SK-N-SH (cell line): ENCODE measurements around the gene KIF25. TPM values are rescaled to one million over a fixed set of nuclear protein-coding genes. Genes with fewer than 3 reads are reported as not detected.

Experiments
- CTCF ChIA-PET: fragments of 300-600, 350-600 bp; formaldehyde crosslinking; extraction: SDS; loops from one replicate; lab custom pipeline; 2021; lab: Yijun Ruan, JAX
- POLR2A ChIA-PET: fragments of 350-600 bp; sonication (Branson Sonifier 250); formaldehyde crosslinking; extraction: SDS; loops from one replicate; lab custom pipeline; 2020; ENCODE audit warnings: antibody characterized with exemption, inconsistent platforms; lab: Yijun Ruan, JAX
- DNase-seq: peaks from one replicate; pipeline ENCODE4 v3.0.0; 2012
- H2AFZ ChIP-seq: fragments of 200-600 bp; sonication (generic); 2 replicates; pipeline ENCODE4 v1.8.1; 2016; ENCODE audit warnings: antibody characterized with exemption, mild to moderate bottlenecking, low read depth
- H3F3A ChIP-seq: fragments of 200-600 bp; sonication (generic); replicated peaks from 2 replicates; pipeline ENCODE3; 2016; ENCODE audit warnings: antibody characterized with exemption, mild to moderate bottlenecking; ENCODE audit not compliant: insufficient read depth
- H3K27ac ChIP-seq, 2 experiments: fragments of 200-500 bp in 1 of 2; fragments of 200-600 bp in 1 of 2; sonication (Bioruptor generic) in 1 of 2; sonication (generic), shearing (Covaris generic) in 1 of 2; 2 replicates each; pipeline versions ENCODE4 v1.5.1 to v1.6.1; 2014 to 2016; ENCODE audit warnings: low read depth in 2 of 2, inconsistent platforms in 1 of 2, low read length in 1 of 2, mild to moderate bottlenecking in 1 of 2, mixed read lengths in 1 of 2
- H3K27me3 ChIP-seq: fragments of 200-600 bp; sonication (generic), shearing (Covaris generic); 2 replicates; pipeline ENCODE4 v1.6.1; 2016; ENCODE audit warnings: mixed run types; ENCODE audit not compliant: insufficient read depth
- H3K36me3 ChIP-seq, 2 experiments: fragments of 200-500 bp in 1 of 2; fragments of 200-600 bp in 1 of 2; sonication (Bioruptor generic) in 1 of 2; sonication (generic) in 1 of 2; replicated peaks in 1 of 2; 2 replicates each; pipeline versions ENCODE3 to v1.5.1; 2014 to 2016; ENCODE audit warnings: low read length in 1 of 2, mild to moderate bottlenecking in 1 of 2; ENCODE audit not compliant: insufficient read depth in 2 of 2, control insufficient read depth in 1 of 2
- H3K4me1 ChIP-seq, 2 experiments: fragments of 200-500 bp in 1 of 2; fragments of 200-600 bp in 1 of 2; sonication (Bioruptor generic) in 1 of 2; sonication (generic), shearing (Covaris generic) in 1 of 2; 2 replicates each; pipeline versions ENCODE4 v1.5.1 to v1.6.1; 2014 to 2016; ENCODE audit warnings: low read depth in 1 of 2, low read length in 1 of 2, mixed run types in 1 of 2; ENCODE audit not compliant: insufficient read depth in 2 of 2, control insufficient read depth in 1 of 2
- H3K4me2 ChIP-seq: fragments of 200-600 bp; sonication (generic), shearing (Covaris generic); 2 replicates; pipeline ENCODE4 v1.6.1; 2017; ENCODE audit warnings: mixed run types
- H3K4me3 ChIP-seq, 2 experiments: fragments of 200-500 bp in 1 of 2; fragments of 200-600 bp in 1 of 2; sonication (Bioruptor generic) in 1 of 2; sonication (generic), shearing (Covaris generic) in 1 of 2; 2 replicates each; pipeline versions ENCODE4 v1.5.1 to v1.8.1; 2014 to 2016; ENCODE audit warnings: low read depth in 2 of 2, inconsistent platforms in 1 of 2, low read length in 1 of 2, mild to moderate bottlenecking in 1 of 2, mixed read lengths in 1 of 2, moderate library complexity in 1 of 2
- H3K79me2 ChIP-seq: fragments of 200-600 bp; sonication (generic); 2 replicates; pipeline ENCODE4 v1.8.1; 2017; ENCODE audit warnings: mild to moderate bottlenecking; ENCODE audit not compliant: insufficient read depth
- H3K9ac ChIP-seq: fragments of 200-600 bp; sonication (generic); 2 replicates; pipeline ENCODE4 v1.6.1; 2017; ENCODE audit warnings: mixed run types
- H3K9me2 ChIP-seq: fragments of 200-600 bp; sonication (generic); 2 replicates; pipeline ENCODE4 v1.6.1; 2017; ENCODE audit warnings: mixed run types
- H3K9me3 ChIP-seq: fragments of 200-600 bp; sonication (generic); 2 replicates; pipeline ENCODE4 v1.6.1; 2017; ENCODE audit warnings: mixed run types, mild to moderate bottlenecking, moderate library complexity
- H4K20me1 ChIP-seq: fragments of 200-600 bp; sonication (generic); 2 replicates; pipeline ENCODE4 v1.6.1; 2017; ENCODE audit warnings: mild to moderate bottlenecking, mixed run types; ENCODE audit not compliant: insufficient read depth
- CHD2 ChIP-seq: fragments of 150-350 bp; IDR thresholded peaks from 2 replicates; pipeline ENCODE4 v1.6.1; 2018; ENCODE audit warnings: low read length; ENCODE audit not compliant: partially characterized antibody
- ELF1 ChIP-seq: IDR thresholded peaks from 2 replicates; pipeline ENCODE4 v1.4.0; 2012
- EP300 ChIP-seq, 2 experiments: IDR thresholded peaks; 2 replicates each; pipeline versions ENCODE4 v1.4.0 to v1.6.1; 2012; ENCODE audit warnings: borderline replicate concordance in 1 of 2, low read depth in 1 of 2, low read length in 1 of 2
- EZH2phosphoT487 ChIP-seq: fragments of 200-600 bp; sonication (generic); IDR thresholded peaks from 2 replicates; pipeline ENCODE4 v1.6.1; 2017; ENCODE audit warnings: low read depth, mixed run types, mild to moderate bottlenecking, antibody characterized with exemption, moderate library complexity, borderline replicate concordance
- FOXM1 ChIP-seq: IDR thresholded peaks from 2 replicates; pipeline ENCODE4 v1.4.0; 2012; ENCODE audit warnings: low read depth, mild to moderate bottlenecking
- MAX ChIP-seq: IDR thresholded peaks from 2 replicates; pipeline ENCODE4 v1.4.0; 2012; ENCODE audit warnings: low read depth
- NFIC ChIP-seq: IDR thresholded peaks from 2 replicates; pipeline ENCODE4 v1.4.0; 2012; ENCODE audit warnings: borderline replicate concordance
- PBX3 ChIP-seq: IDR thresholded peaks from 2 replicates; pipeline ENCODE4; 2012
- REST ChIP-seq: IDR thresholded peaks from 2 replicates; pipeline ENCODE4 v1.6.1; 2012; ENCODE audit warnings: mild to moderate bottlenecking, low read depth, low read length, moderate library complexity
- RXRA ChIP-seq: IDR thresholded peaks from 2 replicates; pipeline ENCODE4 v1.4.0; 2012; ENCODE audit warnings: low read depth, mild to moderate bottlenecking, borderline replicate concordance
- SMC3 ChIP-seq: IDR thresholded peaks from 2 replicates; pipeline ENCODE4 v1.6.1; 2012; ENCODE audit warnings: low read depth, low read length, improper control_type of control experiment
- TAF1 ChIP-seq: IDR thresholded peaks from 2 replicates; pipeline ENCODE4 v1.6.1; 2012; ENCODE audit warnings: low read depth, mild to moderate bottlenecking, low read length, moderate library complexity, borderline replicate concordance
- USF2 ChIP-seq: fragments of 150-350 bp; IDR thresholded peaks from 2 replicates; pipeline ENCODE4 v1.6.1; 2017; ENCODE audit warnings: antibody characterized with exemption, low read length, low read depth, borderline replicate concordance
- WGBS: methylation state at CpG from one replicate; pipeline ENCODE4 v1.1.6; 2017; ENCODE audit warnings: low lambda C conversion rate; 5-methylcytosine and 5-hydroxymethylcytosine counted together
- polyA plus RNA-seq, 3 experiments: library from polyadenylated mRNA; depleted of rRNA; stranded (reverse); fragments of >200 nt; gene quantifications; 2 replicates each; pipeline ENCODE4 v1.2.3, GENCODE V29; 2012
- TF ChIP-seq, protein P1 (sequence below): fragments of 150-350 bp; IDR thresholded peaks from 2 replicates; pipeline ENCODE4 v1.6.1; 2016; ENCODE audit warnings: mild to moderate bottlenecking, low read depth, low read length

Gene KIF25
- polyA plus RNA-seq, 1 of the 3 experiments (the other 2 are of a cell fraction) = not detected

DNA sequence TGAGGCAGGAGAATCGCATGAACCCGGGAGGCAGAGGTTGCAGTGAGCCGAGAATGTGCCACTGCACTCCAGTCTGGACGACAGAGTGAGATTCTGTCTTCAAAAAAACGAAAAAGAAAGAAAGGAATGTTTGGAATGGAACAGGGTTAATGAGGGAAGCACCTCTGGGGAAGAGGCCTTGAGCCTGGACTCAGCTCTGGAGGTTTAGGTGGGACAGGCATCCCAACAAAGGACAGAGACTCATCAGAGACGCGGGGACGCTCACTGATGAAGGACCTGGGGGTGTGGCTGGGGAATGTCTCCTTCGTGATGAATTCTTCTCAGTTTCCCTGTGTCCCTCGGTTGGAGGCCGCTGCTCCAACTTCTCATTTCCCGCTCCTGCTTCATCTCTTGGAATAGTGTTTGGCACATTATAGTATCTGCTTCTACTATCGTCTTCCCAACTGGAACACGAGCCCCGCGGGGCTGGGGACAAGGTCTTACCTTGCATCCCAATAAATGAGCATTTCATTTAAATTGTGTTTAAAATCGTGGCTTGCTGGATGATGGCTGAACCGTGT lies 27.6 kb downstream of the KIF25 start (continued):
- TF ChIP-seq, protein P1, sequence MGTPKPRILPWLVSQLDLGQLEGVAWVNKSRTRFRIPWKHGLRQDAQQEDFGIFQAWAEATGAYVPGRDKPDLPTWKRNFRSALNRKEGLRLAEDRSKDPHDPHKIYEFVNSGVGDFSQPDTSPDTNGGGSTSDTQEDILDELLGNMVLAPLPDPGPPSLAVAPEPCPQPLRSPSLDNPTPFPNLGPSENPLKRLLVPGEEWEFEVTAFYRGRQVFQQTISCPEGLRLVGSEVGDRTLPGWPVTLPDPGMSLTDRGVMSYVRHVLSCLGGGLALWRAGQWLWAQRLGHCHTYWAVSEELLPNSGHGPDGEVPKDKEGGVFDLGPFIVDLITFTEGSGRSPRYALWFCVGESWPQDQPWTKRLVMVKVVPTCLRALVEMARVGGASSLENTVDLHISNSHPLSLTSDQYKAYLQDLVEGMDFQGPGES = no peak
- TF ChIP-seq FOXM1 (no peak), MAX (no peak), USF2 (no peak), RXRA (no peak), EZH2phosphoT487 (no peak), SMC3 (no peak), NFIC (no peak)
- TF ChIP-seq, all 33 proteins: peak for 0

DNA sequence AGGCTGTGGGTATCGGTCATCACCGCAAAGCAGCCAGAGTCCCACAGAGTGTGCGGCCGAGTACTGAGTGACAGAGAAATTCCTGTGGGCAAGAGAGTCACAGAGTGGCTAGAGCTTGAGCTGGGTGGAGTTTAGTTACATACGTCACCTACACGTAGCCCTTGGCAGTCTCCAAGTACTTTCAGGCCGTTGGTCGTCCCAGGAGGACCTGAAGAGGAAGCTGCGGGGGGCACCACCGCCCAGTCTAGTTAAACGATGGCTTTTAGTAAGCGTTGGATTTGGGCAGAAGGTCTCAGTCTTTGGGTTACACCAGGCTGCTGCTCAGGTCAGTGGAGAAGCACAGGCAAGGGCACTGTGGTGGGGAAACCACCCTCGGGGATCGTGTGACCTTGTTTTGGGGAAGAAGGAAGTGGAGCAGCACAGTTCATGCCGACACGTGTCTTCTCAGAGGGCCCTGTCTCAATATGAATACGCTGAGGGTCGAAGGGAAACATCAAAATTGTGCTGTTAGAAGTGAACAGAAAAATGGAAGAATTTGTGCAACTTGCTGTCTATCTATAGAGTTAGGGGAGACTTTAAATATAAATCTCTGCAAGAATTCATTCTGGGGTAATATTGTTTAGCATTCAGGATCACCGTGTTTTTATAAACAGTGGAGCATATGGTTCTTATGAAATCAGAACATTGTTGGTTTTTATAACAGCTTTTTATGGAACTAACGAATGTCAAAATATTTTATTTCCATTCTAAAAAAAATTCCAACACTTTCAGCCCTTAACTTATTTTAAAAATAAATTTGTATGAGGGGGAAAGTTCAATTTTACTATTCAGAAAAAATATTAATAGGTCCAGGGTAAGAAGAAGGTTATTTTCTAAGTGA lies 28.6 kb downstream of the KIF25 start:
- no peaks in the 10 kb centered on the region for H3K79me2 ChIP-seq
- POLR2A ChIA-PET = no interaction called here
- H3K36me3 ChIP-seq = no peaks in the 10 kb centered on the region
- peaks cover 0 to 8% of the 10 kb centered on the region in 2 experiments; a peak in 1 of 4 replicates for H3K4me1 ChIP-seq
- no peaks in the 10 kb centered on the region for H3K27me3 ChIP-seq
- no peaks in the 10 kb centered on the region for H3F3A ChIP-seq
- CTCF ChIA-PET = no interaction called here
- no peak overlapping the region for H3K4me3 ChIP-seq
- no peak overlapping the region for H3K27ac ChIP-seq
- WGBS = 65% methylated on average over 20 of the region's 20 CpGs
- H3K9ac ChIP-seq = no peak overlapping the region
- H4K20me1 ChIP-seq = no peaks in the 10 kb centered on the region
- no peak for TF ChIP-seq EP300 (IDR thresholded peaks at IDR 0.05; ENCODE audit: borderline replicate concordance in 1 of 2, low read depth in 1 of 2, low read length in 1 of 2)
- TF ChIP-seq, all 33 proteins: peak for 0
- Histone ChIP-seq H2AFZ (no peak overlapping the region), H3K4me2 (no peak overlapping the region), H3K9me2 (no peaks in the 10 kb centered on the region), H3K9me3 (no peaks in the 10 kb centered on the region)
- DNase-seq = no peak

- CTCF ChIA-PET = no interaction called here
- no peak overlapping the region for H2AFZ ChIP-seq
- TF ChIP-seq REST (no peak), FOXM1 (no peak), TAF1 (no peak), ELF1 (no peak), PBX3 (no peak), SMC3 (no peak), EP300 (IDR thresholded peaks at IDR 0.05; ENCODE audit: borderline replicate concordance in 1 of 2, low read depth in 1 of 2, low read length in 1 of 2) (no peak), CHD2 (no peak)
These were observed 29.5 kb downstream of the KIF25 start for GRCh38 chr6:168026925-168027324.

More at GRCh38 chr6:168026925-168027324, 29.5 kb downstream of the KIF25 start:
- H3K4me2 ChIP-seq = no peak overlapping the region
- no peaks in the 10 kb centered on the region for H3F3A ChIP-seq
- no peaks in the 10 kb centered on the region for H3K27me3 ChIP-seq
- H3K36me3 ChIP-seq = no peaks in the 10 kb centered on the region
- no peaks in the 10 kb centered on the region for H3K9me2 ChIP-seq
- WGBS = 51% methylated on average over 9 of the region's 9 CpGs
- no peak overlapping the region for H3K9ac ChIP-seq
- no peaks in the 10 kb centered on the region for H3K9me3 ChIP-seq
- H4K20me1 ChIP-seq = no peaks in the 10 kb centered on the region
- peaks cover 0 to 15% of the 10 kb centered on the region in 2 experiments; a peak in 1 of 4 replicates for H3K4me1 ChIP-seq
- DNase-seq = no peak
- POLR2A ChIA-PET = no interaction called here
- no peaks in the 10 kb centered on the region for H3K79me2 ChIP-seq
- no peak overlapping the region for H3K4me3 ChIP-seq
- H3K27ac ChIP-seq = no peak overlapping the region
